Measurements from ENCODE around the gene MRPL39. TPM values are rescaled to one million over a fixed set of nuclear protein-coding genes. Genes with fewer than 3 reads are reported as not detected.
A peak's percentile ranks its signal among the peaks of the same experiment; 100 is the strongest.

The MRPL39 gene
- polyA plus RNA-seq (2011; rRNA removed) (22.8 and 37.0 TPM in 2 replicates), polyA minus RNA-seq (2011; rRNA and poly(A)+ RNA removed) (8.8 and 15.0 TPM in 2 replicates)

GRCh38 chr21:25607151-25608043 lies at the start of gene MRPL39:
Gene MRPL39, minus strand, starts transcription at chr21:25607481. Its CDS starts 6 bp downstream, at chr21:25607475.
- Histone ChIP-seq H3K9me3 (ENCODE audit: control insufficient read depth, insufficient read depth, low read length) (no peaks in the 10 kb centered on the region; the same call in 1 of the 2 replicates), H3K4me3 (ENCODE audit: low read depth, low read length) (peak within 1 kb of the TSS; percentile 83), H3K27me3 (ENCODE audit: control insufficient read depth, insufficient read depth, low read length) (no peaks in the 10 kb centered on the region), H3K27ac (ENCODE audit: low read depth, low read length) (peak within 1 kb of the TSS; percentile 75)
- ChIA-PET POLR2A (no interaction called here), CTCF (interaction anchor here (0.5 to 3.5 kb wide), 66 partner anchors 9 to 1340 kb away, joined by 3 to 97 read pairs (median 6); partner anchors contain the start of genes ATP5PF, GABPA and JAM2)
- DNase-seq (ENCODE audit: low read depth, low spot score) = peak; percentile 77
- TF ChIP-seq CTCF (IDR thresholded peaks at IDR 0.05; ENCODE audit: low read depth, low read length) = peak; percentile 77

- TF ChIP-seq CTCF (IDR thresholded peaks at IDR 0.05; ENCODE audit: low read depth, low read length) = no peak
- POLR2A ChIA-PET = no interaction called here
Measured at GRCh38 chr21:25656412-25656811, 49.1 kb upstream of the MRPL39 start.

GRCh38 chr21:25649146-25649545 lies 41.9 kb upstream of the MRPL39 start:
- ChIA-PET POLR2A (no interaction called here), CTCF (no interaction called here)
- H3K27ac ChIP-seq (ENCODE audit: low read depth, low read length) = no peak overlapping the region
- H3K4me3 ChIP-seq (ENCODE audit: low read depth, low read length) = no peak overlapping the region
- no peak for TF ChIP-seq CTCF (IDR thresholded peaks at IDR 0.05; ENCODE audit: low read depth, low read length)
- H3K27me3 ChIP-seq (ENCODE audit: control insufficient read depth, insufficient read depth, low read length) = no peaks in the 10 kb centered on the region
- H3K9me3 ChIP-seq (ENCODE audit: control insufficient read depth, insufficient read depth, low read length) = no peaks in the 10 kb centered on the region
- no peak for DNase-seq (ENCODE audit: low read depth, low spot score)

More at GRCh38 chr21:25656412-25656811, 49.1 kb upstream of the MRPL39 start:
- no peak overlapping the region for H3K4me3 ChIP-seq (ENCODE audit: low read depth, low read length)
- DNase-seq (ENCODE audit: low read depth, low spot score) = no peak
- CTCF ChIA-PET = interaction anchor here (1.2 kb wide), 1 partner anchor 48 kb away, joined by 5 read pairs; no protein-coding TSS in a partner anchor
- H3K27ac ChIP-seq (ENCODE audit: low read depth, low read length) = no peak overlapping the region
- no peaks in the 10 kb centered on the region for H3K27me3 ChIP-seq (ENCODE audit: control insufficient read depth, insufficient read depth, low read length)
- no peaks in the 10 kb centered on the region for H3K9me3 ChIP-seq (ENCODE audit: control insufficient read depth, insufficient read depth, low read length)

- POLR2A ChIA-PET = no interaction called here
- TF ChIP-seq CTCF (IDR thresholded peaks at IDR 0.05; ENCODE audit: low read depth, low read length) = no peak
- Histone ChIP-seq H3K27ac (ENCODE audit: low read depth, low read length) (no peak overlapping the region), H3K9me3 (ENCODE audit: control insufficient read depth, insufficient read depth, low read length) (no peaks in the 10 kb centered on the region), H3K27me3 (ENCODE audit: control insufficient read depth, insufficient read depth, low read length) (no peaks in the 10 kb centered on the region), H3K4me3 (ENCODE audit: low read depth, low read length) (no peak overlapping the region)
- DNase-seq (ENCODE audit: low read depth, low spot score) = no peak
- CTCF ChIA-PET = no interaction called here
Measured at GRCh38 chr21:25647647-25648046, 40.4 kb upstream of the MRPL39 start.

GRCh38 chr21:25646474-25646873 lies 39.2 kb upstream of the MRPL39 start:
- H3K27ac ChIP-seq (ENCODE audit: low read depth, low read length) = no peak overlapping the region
- H3K27me3 ChIP-seq (ENCODE audit: control insufficient read depth, insufficient read depth, low read length) = no peaks in the 10 kb centered on the region
- H3K4me3 ChIP-seq (ENCODE audit: low read depth, low read length) = no peak overlapping the region
- no peak for DNase-seq (ENCODE audit: low read depth, low spot score)
- ChIA-PET CTCF (no interaction called here), POLR2A (no interaction called here)
- TF ChIP-seq CTCF (IDR thresholded peaks at IDR 0.05; ENCODE audit: low read depth, low read length) = no peak
- no peaks in the 10 kb centered on the region for H3K9me3 ChIP-seq (ENCODE audit: control insufficient read depth, insufficient read depth, low read length)

Data from AG04450 (cell line).